Measurements from ENCODE around the gene PAXIP1.
A peak's percentile ranks its signal among the peaks of the same experiment; 100 is the strongest.

DNA sequence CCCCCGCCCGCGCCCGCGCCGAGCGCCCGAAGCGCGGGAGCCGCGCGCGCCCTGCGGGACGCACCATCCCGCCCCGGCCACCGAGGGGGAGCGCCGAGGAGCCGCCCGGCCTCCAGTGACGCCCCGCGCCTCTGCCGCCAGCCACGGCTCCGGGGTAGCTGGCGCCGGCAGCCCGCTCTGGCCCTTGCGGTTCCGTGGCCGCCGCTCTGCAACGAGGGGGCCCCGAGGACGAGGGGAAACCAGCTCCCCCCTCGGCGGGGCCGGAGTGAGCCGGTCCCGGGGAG is at the start of gene PAXIP1:
- TF ChIP-seq, protein P1, sequence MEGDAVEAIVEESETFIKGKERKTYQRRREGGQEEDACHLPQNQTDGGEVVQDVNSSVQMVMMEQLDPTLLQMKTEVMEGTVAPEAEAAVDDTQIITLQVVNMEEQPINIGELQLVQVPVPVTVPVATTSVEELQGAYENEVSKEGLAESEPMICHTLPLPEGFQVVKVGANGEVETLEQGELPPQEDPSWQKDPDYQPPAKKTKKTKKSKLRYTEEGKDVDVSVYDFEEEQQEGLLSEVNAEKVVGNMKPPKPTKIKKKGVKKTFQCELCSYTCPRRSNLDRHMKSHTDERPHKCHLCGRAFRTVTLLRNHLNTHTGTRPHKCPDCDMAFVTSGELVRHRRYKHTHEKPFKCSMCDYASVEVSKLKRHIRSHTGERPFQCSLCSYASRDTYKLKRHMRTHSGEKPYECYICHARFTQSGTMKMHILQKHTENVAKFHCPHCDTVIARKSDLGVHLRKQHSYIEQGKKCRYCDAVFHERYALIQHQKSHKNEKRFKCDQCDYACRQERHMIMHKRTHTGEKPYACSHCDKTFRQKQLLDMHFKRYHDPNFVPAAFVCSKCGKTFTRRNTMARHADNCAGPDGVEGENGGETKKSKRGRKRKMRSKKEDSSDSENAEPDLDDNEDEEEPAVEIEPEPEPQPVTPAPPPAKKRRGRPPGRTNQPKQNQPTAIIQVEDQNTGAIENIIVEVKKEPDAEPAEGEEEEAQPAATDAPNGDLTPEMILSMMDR (IDR thresholded peaks at IDR 0.05 in 2 of 3, conservative IDR thresholded peaks at IDR 0.05 in 1 of 3; ENCODE audit: control insufficient read depth in 2 of 3, extremely low read depth in 1 of 3, insufficient read depth in 1 of 3, low read depth in 3 of 3, low read length in 3 of 3): no peak
- TF ChIP-seq TCF7 (IDR thresholded peaks at IDR 0.05; ENCODE audit: borderline replicate concordance) (no peak), TCF3 (IDR thresholded peaks at IDR 0.05; ENCODE audit: borderline replicate concordance, insufficient read depth, low read depth, low read length) (no peak), MXI1 (IDR thresholded peaks at IDR 0.05; ENCODE audit: low read depth, low read length) (no peak), SREBF1 (IDR thresholded peaks at IDR 0.05; ENCODE audit: low read length) (peak; percentile 94), HDAC2 (IDR thresholded peaks at IDR 0.05) (no peak), TAF1 (IDR thresholded peaks at IDR 0.05; ENCODE audit: borderline replicate concordance, low read depth, low read length) (no peak), SUZ12 (IDR thresholded peaks at IDR 0.05; ENCODE audit: unreplicated experiment) (no peak), TCF12 (IDR thresholded peaks at IDR 0.05; ENCODE audit: low read depth, low read length) (no peak), EZH2 (IDR thresholded peaks at IDR 0.05; ENCODE audit: borderline replicate concordance, control insufficient read depth, low read depth, low read length) (no peak), JUND (IDR thresholded peaks at IDR 0.05; ENCODE audit: low read depth, low read length) (peak; percentile 100)

Data from GM12878 (cell line).